GM18526 (cell line): ENCODE data around the gene NKD2.

Source experiments
- POLR2A ChIP-seq: IDR thresholded peaks from 3 replicates; pipeline ENCODE4 v1.6.1; 2011; ENCODE audit not compliant: insufficient read length; ENCODE audit errors: extremely low read depth

The NKD2 gene

DNA sequence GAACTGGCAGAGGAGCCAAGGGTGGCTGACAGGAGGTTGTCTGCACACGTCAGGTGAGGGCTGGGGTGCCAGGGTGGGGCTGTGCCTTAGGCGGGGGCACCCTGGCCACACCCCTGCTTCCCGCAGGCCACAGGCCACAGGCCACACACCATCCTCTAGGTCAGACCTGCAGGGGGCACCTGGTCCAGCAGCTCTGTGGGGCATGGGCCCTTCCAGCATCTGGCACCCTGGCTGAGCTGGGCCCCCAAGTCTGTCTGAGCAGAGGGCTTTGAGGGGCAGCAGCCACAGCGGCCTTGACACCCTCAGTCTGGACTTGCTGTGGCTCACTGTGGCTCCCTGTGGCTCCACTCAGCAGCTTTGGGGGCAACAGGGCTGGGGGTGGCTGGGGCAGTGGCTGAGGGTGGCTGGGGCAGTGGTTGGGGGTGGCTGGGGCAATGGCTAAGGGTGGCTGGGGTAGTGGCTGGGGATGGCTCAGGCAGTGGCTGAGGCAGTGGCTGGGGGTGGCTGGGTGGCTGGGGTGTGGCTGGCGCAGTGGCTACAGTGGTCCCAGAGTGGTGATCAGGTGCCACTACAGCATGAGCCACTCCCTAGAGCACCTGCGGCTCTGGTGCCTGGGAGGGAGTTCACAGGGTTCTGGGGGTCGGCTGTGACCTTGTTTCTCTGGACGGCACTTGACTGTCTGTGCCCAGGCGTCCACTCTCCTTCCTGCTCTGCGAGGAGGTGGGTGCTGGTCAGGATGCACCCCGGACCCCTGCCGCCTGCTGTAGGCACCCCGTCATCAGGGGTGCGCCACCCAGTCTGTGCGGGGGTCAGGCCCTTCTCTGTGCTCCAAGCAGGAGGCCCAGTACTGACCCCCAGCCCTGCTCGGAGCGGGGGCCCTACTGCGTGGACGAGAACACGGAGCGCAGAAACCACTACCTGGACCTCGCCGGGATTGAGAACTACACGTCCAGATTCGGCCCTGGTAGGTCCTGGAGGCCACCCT is 27.1 kb downstream of the NKD2 start:
- no peak for TF ChIP-seq POLR2A

DNA sequence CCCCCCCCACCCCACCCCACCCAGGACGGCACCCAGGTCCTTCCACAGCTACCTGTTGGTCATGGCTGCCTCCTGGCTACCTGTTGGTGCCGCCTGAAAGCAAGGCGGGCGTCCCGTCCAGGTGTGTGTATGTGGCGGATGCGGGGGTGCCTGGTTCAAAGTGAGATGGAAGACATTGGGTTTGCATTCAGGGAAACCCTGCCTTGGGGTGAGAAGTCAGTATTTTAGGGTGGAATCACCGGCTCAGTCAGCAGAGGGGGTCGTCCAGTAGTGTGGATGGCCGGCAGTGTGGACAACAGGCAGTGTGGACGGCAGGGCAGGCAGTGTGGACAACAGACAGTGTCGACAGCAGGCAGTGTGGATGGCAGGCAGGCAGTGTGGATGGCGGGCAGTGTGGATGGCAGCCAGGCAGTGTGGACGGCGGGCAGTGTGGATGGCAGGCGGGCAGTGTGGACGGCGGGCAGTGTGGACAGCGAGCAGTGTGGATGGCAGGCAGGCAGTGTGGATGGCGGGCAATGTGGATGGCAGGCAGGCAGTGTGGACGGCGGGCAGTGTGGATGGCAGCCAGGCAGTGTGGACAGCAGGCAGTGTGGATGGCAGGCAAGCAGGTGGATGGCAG is 28.0 kb downstream of the NKD2 start:
- no peak for TF ChIP-seq POLR2A

DNA sequence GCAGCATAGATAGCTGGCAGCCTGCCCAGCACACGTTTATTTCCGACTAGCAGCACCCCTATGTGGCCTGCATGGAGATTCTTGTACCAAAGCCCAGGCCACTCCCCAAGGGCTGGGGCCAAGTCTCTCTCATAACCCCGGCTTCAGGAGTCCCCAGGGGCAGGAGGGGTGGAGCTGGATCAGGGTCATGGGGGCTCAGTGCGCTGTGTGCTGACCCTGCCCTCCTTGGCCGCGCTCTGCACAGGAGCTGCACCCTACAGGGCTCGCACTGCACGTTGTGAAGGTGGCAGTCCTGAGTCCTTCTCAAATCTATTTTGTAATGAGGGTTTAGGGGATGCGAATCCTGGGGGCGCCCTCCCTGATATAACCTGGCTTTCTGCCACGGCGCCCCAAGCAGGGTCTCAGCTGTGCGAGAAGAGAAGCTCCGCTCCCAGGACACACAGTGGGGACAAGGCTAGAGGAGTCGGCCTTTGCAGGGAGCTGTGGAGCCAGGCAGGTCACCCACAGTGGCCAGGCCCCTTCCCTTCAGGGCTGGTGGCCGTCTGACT is 28.6 kb downstream of the NKD2 start:
- no peak for TF ChIP-seq POLR2A

DNA sequence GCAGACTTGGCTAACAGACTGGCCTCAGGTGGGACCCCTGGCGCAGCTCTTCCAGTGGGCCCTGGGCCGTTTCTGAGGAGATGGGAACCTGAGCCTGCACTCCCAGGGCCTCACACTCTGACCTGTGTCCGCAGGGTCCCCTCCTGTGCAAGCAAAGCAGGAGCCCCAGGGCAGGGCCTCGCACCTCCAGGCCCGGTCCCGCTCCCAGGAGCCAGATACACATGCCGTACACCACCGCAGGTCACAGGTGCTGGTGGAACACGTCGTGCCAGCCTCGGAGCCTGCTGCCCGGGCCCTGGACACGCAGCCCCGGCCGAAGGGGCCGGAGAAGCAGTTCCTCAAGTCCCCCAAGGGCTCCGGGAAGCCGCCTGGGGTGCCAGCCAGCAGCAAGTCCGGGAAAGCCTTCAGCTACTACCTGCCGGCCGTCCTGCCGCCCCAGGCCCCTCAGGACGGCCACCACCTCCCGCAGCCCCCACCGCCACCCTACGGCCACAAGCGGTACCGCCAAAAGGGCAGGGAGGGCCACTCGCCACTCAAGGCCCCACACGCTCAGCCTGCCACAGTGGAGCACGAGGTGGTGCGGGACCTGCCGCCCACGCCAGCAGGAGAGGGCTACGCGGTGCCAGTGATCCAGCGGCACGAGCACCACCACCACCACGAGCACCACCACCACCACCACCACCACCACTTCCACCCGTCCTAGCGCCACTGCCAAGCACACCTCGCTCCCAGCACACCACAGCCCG is 29.2 kb downstream of the NKD2 start:
- TF ChIP-seq POLR2A: no peak

DNA sequence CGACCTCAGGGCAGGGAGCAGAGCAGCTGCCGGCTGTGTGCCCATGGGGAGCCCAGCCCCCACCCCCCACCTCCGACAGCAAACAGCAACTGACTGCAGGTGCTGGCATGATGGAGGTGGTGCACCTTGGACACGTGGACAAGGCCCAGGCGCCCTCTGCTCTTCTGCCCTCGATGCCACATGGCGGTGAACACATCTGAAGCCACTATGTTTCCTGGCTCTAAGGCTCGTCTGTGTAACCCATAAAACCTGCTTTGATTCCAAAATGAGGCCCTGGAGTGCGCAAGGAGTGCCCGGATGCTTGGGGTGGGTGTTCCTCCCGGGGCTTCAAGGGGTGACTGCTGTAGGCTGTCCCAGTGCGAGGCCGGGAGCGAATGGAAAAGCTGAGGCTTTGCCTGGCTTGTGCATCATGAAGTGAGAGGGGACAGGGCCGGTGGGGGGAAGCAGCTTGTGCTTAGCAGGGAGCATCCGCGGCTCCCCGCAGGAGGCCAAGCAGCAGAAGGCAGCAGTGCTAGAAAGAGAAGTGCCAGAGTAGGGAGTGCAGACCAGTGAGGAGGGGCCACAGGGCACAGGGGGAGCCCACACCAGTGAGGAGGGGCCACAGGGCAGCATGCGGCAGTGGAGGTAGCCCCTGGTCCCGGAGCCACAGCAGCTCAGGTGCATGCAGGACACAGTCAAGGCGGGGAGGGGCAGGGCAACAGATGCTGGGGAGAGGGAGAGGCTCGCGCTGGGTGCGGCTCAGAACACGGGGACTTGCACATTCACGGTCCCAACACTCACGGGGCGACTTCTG is 30.0 kb downstream of the NKD2 start:
- TF ChIP-seq POLR2A: no peak

DNA sequence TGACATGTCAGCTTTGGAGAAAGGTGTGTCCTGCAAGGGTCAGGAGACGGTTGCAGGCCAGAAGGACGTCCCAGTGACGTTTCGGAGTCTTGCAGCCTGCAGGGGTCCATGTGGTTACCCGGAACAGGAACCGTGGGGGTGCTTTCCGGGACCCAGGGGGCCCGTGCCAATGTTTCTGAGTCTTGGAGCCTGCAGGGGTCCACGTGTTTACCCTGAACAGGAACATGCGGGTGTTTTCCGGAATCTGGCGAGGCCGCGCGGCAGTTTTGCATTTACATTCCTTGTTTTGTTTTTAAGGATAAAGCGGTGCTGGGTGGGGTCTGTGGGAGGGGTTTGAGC is 30.6 kb downstream of the NKD2 start:
- TF ChIP-seq POLR2A: no peak

DNA sequence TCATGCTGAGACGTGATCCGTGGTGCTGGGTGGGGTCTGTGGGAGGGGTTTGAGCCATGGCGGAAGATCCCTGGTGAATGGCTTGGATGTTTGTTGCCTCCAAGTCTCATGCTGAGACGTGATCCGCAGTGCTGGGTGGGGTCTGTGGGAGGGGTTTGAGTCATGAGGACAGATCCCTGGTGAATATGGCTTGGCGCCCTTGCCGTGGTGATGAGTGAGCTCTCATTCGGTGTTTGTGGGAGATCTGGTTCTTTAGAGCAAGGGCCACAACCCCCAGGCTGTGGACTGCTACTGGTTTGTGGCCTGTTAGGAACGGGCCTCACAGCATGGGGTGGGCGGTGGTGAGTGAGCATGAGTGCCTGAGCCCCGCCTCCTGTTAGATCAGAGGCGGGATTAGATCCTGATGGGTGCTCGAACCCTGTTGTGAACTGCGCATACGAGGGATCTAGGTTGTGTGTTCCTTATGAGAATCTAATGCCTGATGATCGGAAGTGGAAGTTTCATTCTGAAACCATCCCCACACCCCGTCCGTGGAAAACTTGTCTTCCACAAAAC is 31.2 kb downstream of the NKD2 start:
- TF ChIP-seq POLR2A: no peak

DNA sequence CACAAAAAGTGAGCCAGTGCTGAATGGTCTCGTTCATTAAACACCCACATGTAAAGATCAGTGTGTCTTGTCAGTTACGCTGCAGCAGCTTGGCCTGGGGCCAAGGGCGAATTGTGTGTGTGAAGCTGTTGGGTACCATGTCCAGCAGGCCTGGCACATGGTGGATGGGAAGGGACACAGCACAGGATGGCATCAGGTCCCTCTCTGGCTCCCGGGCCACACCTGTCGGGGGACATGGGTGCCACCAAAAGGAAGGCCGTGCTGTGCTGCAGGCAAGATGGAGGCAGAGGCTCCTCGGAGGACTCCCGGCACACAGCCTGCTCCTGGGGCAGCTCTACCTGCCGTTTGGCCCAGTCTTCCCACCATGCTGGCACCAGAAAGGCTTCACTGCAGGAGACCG is 32.0 kb downstream of the NKD2 start:
- no peak for TF ChIP-seq POLR2A

DNA sequence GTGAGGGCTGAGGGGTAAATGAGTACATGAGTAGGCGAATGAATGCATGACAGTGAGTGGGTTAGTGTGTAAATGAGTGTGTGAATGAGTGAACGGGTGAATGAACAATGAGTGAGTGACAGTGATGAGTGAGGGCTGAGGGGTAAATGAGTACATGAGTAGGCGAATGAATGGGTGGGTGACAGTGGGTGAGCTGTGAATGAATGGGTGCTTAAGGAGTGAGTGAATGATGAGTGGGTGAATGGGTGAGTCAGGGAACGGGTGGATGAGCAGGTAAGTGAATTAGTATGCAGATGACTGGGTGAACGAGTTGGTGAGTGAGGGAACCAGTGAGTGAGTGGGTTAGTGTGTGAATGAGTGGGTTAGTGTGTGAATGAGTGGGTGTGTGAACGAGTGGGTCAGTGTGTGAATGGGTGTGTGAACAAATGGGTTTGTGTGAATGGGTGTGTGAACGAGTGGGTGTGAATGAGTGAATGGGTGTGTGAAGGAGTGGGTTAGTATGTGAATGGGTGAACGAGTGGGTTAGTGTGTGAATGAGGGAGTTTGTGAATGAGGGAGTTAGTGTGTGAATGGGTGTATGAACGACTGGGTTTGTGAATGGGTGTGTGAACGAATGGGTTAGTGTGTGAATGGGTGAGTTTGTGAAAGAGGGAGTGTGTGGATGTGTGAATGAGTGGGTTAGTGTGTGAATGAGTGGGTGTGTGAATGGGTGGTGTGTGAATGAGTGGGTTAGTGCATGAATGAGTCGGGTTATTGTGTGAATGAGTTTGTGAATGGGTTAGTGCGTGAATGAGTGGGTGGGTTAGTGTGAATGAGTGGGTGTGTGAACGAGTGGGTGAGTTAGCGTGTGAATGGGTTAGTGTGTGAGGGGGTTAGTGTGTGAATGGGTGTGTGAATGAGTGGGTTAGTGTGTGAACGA is 32.9 kb downstream of the NKD2 start:
- no peak for TF ChIP-seq POLR2A

DNA sequence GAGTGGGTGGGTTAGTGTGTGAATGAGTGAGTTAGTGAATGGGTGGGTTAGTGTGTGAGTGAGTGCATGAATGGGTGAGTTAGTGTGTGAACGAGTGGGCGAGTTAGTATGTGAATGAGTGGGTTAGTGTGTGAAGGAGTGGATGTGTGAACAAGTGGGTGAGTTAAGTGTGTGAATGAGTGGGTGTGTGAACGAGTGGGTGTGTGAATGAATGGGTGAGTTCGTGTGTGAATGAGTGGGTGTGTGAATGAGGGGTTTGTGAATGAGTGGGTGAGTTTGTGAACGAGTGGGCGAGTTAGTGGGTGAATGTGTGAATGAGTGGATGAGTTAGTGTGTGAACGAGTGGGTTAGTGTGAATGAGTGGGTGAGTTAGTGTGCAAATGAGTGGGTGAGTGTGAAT is 34.0 kb downstream of the NKD2 start:
- TF ChIP-seq POLR2A: no peak

DNA sequence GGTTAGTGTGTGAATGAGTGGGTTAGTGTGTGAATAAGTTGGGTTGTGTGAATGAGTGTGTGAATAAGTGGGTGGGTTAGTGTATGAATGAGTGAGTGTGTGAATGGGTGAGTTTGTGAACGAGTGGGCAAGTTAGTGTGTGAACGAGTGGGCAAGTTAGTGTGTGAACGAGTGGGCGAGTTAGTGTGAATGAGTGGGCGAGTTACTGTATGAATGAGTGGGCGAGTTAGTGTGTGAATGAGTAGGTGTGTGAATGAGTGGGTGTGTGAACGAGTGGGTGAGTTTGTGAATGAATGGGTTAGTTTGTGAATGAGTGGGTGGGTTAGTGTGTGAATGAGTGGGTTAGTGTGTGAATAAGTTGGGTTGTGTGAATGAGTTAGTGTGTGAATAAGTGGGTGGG is 34.7 kb downstream of the NKD2 start:
- no peak for TF ChIP-seq POLR2A

DNA sequence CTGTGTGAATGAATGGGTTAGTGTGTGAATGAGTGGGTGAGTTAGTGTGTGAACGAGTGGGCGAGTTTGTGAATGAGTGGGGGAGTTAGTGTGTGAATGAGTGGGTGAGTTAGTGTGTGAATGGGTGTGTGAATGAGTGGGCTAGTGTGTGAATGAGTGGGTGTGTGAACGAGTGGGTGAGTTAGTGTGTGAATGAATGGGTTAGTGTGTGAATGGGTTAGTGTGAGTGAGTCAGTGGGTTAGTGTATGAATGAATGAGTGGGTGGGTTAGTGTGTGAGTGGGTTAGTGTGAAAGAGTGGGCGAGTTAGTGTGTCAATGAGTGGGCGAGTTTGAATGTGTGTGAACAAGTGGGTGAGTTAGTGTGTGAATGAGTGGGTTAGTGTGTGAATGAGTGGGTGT is 35.5 kb downstream of the NKD2 start:
- no peak for TF ChIP-seq POLR2A

DNA sequence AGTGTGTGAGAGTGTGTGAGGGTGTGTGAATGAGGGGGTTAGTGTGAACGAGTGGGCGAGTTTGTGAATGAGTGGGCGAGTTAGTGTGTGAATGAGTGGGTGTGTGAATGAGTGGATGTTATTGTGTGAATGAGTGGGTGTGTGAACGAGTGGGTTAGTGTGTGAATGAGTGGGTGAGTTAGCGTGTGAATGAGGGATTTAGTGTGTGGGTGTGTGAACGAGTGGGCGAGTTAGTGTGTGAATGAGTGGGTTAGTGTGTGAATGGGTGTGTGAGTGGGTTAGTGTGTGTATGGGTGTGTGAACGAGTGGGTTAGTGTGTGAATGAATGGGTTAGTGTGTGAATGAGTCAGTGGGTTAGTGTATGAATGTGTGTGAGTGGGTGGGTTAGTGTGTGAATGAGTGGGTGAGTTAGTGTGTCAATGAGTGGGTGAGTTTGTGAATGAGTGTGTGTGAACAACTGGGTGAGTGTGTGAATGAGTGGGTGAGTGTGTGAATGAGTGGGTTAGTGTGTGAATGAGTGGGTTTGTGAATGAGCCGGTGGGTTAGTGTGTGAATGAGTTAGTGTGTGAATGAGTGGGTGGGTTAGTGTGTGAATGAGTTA is 37.5 kb downstream of the NKD2 start:
- no peak for TF ChIP-seq POLR2A
